Vagina (tissue), 2 donors: ENCODE measurements around the gene TWNK. TPM values are rescaled to one million over a fixed set of nuclear protein-coding genes. Genes with fewer than 3 reads are reported as not detected.
"Not testable (repeated sequence)": the region's sequence is repeated elsewhere in the genome, so short reads cannot be mapped to it uniquely, and the experiment has no call there.

Source experiments
- DNase-seq, 2 donors: peaks; one replicate each; pipeline ENCODE4 v3.0.0-alpha.2; 2017; ENCODE audit errors: extremely low spot score in 2 of 2
- H3K27ac ChIP-seq: fragments of 200-600 bp; sonication (generic); one replicate; pipeline ENCODE4 v1.5.1; 2019
- H3K27me3 ChIP-seq: fragments of 200-600 bp; sonication (generic); one replicate; pipeline ENCODE4 v1.5.1; 2019
- H3K36me3 ChIP-seq, 2 donors: fragments of 200-600 bp; sonication (generic); one replicate each; pipeline ENCODE4 v1.5.1; 2017 to 2019
- H3K4me1 ChIP-seq: fragments of 200-600 bp; sonication (generic); one replicate; pipeline ENCODE4 v1.5.1; 2019
- H3K4me3 ChIP-seq, 2 donors: fragments of 200-600 bp; sonication (generic); 1 replicate in 1 of 2; 2 replicates in 1 of 2; pipeline ENCODE4 v1.5.1; 2016 to 2019
- H3K9me3 ChIP-seq: fragments of 200-600 bp; sonication (generic); one replicate; pipeline ENCODE4 v1.5.1; 2019
- POLR2A ChIP-seq, 2 donors: fragments of 450-650 bp; IDR thresholded peaks; one replicate each; pipeline ENCODE4 v1.6.1; 2017; ENCODE audit warnings: antibody characterized with exemption in 2 of 2, mild to moderate bottlenecking in 2 of 2, moderate library complexity in 2 of 2
- POLR2AphosphoS5 ChIP-seq, 2 donors: sonication (generic); formaldehyde crosslinking; IDR thresholded peaks; one replicate each; pipeline ENCODE4 v1.9.0; 2017; ENCODE audit warnings: antibody characterized with exemption in 2 of 2, mild to moderate bottlenecking in 2 of 2, low read depth in 1 of 2; ENCODE audit not compliant: insufficient read depth in 1 of 2
- intact Hi-C: fragments of 100-400 bp; cut with DNase I; formaldehyde crosslinking; loops from one replicate; pipeline ENCODE4 v1.15.1; 2023
- total RNA-seq: library from RNA; depleted of rRNA; stranded (reverse); fragments of >200 nt; gene quantifications from one replicate; pipeline ENCODE4 v1.2.3, GENCODE V29; 2016
- TF ChIP-seq, protein P1 (sequence below), 3 experiments: fragments of 450-650 bp in 2 of 3; fragments of 200-600 bp in 1 of 3; sonication (generic) in 1 of 3; IDR thresholded peaks; one replicate each; pipeline ENCODE4 v1.5.1; 2017 to 2019; ENCODE audit warnings: antibody characterized with exemption in 3 of 3, mild to moderate bottlenecking in 2 of 3, moderate library complexity in 2 of 3

TWNK gene
- total RNA-seq, 1 donor from 2014 or later: 5.2 TPM

DNA sequence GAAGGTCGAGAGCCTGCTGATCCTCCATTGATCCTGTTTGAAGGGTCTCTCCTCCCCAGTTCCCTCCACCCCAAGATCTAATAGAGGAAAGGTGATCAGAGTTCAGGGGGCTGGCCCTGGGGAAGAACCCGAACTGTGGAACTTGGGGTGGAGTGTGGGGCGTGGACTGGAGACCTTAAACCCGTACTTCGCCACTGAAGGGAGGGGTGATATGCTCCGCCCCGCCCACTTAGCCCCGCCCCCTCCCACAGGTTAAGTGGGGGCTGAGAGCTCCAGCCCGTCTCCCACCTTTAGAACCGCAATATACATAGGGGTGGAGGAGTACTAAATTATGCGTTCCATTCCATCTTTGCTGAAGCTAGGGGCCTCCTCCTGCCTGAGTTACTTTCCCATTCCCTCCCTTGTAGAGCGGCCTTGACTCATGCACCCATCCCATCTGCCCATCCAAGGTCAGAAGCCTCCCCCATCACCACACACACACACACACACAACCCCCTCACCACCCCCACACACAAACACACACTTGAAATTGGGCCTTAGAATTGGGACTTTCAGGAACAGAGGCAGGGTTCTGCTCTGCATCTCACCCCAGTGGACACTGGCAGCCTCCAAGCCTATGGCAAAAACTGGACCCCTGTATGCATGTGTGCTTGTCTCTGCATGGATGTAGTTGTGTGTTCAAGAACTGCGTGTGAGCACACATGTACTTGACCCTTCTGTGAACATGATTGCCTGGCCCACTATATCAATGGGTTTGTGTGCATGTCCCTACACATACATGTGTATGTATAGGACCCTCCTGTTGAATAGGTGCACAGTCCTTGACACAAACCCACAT is 17.0 kb upstream of the TWNK start:
- no peaks in the 10 kb centered on the region for H3K9me3 ChIP-seq
- H3K4me1 ChIP-seq: peaks cover 15% of the 10 kb centered on the region
- H3K36me3 ChIP-seq: peaks cover 0 to 8% of the 10 kb centered on the region in 2 donors
- no peak for TF ChIP-seq POLR2AphosphoS5 (IDR thresholded peaks at IDR 0.05; ENCODE audit: insufficient read depth in 1 of 2, low read depth in 1 of 2)
- TF ChIP-seq POLR2A (IDR thresholded peaks at IDR 0.05): no peak
- TF ChIP-seq, protein P1, sequence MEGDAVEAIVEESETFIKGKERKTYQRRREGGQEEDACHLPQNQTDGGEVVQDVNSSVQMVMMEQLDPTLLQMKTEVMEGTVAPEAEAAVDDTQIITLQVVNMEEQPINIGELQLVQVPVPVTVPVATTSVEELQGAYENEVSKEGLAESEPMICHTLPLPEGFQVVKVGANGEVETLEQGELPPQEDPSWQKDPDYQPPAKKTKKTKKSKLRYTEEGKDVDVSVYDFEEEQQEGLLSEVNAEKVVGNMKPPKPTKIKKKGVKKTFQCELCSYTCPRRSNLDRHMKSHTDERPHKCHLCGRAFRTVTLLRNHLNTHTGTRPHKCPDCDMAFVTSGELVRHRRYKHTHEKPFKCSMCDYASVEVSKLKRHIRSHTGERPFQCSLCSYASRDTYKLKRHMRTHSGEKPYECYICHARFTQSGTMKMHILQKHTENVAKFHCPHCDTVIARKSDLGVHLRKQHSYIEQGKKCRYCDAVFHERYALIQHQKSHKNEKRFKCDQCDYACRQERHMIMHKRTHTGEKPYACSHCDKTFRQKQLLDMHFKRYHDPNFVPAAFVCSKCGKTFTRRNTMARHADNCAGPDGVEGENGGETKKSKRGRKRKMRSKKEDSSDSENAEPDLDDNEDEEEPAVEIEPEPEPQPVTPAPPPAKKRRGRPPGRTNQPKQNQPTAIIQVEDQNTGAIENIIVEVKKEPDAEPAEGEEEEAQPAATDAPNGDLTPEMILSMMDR (IDR thresholded peaks at IDR 0.05): no peak
- no peak overlapping the region for H3K27ac ChIP-seq
- peak overlapping the region; percentile 60 to 72 for H3K4me3 ChIP-seq
- intact Hi-C loops: no loop called here
- DNase-seq: no peak
- H3K27me3 ChIP-seq: no peaks in the 10 kb centered on the region

DNA sequence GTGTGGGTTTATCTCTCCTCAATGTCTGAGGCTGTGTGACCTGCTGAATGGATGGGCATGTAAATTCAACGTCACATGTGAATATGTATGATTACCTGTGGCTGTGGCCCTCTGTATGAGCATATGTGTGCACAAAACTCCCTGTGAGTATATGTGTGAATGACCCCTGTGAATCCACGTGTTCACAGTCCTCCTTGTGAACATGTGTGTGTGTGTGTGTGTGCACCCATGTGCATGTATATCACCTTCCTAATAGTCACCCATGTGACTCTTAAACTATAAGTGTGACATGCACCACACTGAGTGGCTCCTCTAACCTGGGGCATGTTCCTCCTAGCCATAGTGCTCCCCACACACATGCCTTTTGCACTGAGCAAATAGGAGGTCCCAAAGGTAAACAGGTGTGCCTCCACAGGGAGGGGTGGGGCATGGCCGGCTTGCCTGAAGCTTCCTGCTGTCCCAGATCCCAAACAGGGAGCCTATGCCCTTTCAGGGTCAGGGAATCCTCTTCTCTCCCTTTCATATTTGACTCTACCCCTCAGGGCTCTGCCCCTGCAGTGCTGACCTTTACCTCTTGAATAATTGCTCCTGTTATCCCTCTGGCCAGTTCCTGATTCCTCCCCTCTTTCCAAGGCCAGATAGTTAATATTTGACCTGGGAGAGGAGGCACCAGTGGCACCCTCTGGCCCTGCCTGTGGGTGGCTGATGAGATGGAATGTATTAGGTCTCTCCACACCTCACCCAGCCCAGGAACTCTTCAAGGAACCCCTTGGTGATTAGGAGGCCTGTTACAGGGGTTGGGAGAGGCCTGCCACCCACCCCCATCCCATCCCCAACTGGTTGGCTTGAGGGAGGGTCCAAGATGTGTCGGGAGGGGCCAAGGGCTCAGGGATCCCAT is 16.2 kb upstream of the TWNK start:
- no peaks in the 10 kb centered on the region for H3K27me3 ChIP-seq
- H3K36me3 ChIP-seq: no peaks in the 10 kb centered on the region
- no peak overlapping the region for H3K27ac ChIP-seq
- no peaks in the 10 kb centered on the region for H3K9me3 ChIP-seq
- intact Hi-C loops: no loop called here
- no peak for DNase-seq
- H3K4me3 ChIP-seq: no peak overlapping the region
- TF ChIP-seq, protein P1 (IDR thresholded peaks at IDR 0.05): no peak
- TF ChIP-seq POLR2AphosphoS5 (IDR thresholded peaks at IDR 0.05; ENCODE audit: insufficient read depth in 1 of 2, low read depth in 1 of 2): no peak
- TF ChIP-seq POLR2A (IDR thresholded peaks at IDR 0.05): no peak
- H3K4me1 ChIP-seq: peaks cover 15% of the 10 kb centered on the region

- TF ChIP-seq POLR2AphosphoS5 (IDR thresholded peaks at IDR 0.05; ENCODE audit: insufficient read depth in 1 of 2, low read depth in 1 of 2) (no peak), POLR2A (IDR thresholded peaks at IDR 0.05) (no peak)
- TF ChIP-seq, protein P1 (IDR thresholded peaks at IDR 0.05): no peak
- no peak overlapping the region for H3K27ac ChIP-seq
- peaks cover 15% of the 10 kb centered on the region for H3K4me1 ChIP-seq
- no peaks in the 10 kb centered on the region for H3K27me3 ChIP-seq
- intact Hi-C loops: no loop called here
- H3K4me3 ChIP-seq: no peak overlapping the region
- H3K36me3 ChIP-seq: no peaks in the 10 kb centered on the region
- H3K9me3 ChIP-seq: no peaks in the 10 kb centered on the region
- no peak for DNase-seq
Measured at GRCh38 chr10:100972115-100972903, 15.0 kb upstream of the TWNK start.

- no peaks in the 10 kb centered on the region for H3K36me3 ChIP-seq
Measured at GRCh38 chr10:100972904-100973535, 14.3 kb upstream of the TWNK start.

DNA sequence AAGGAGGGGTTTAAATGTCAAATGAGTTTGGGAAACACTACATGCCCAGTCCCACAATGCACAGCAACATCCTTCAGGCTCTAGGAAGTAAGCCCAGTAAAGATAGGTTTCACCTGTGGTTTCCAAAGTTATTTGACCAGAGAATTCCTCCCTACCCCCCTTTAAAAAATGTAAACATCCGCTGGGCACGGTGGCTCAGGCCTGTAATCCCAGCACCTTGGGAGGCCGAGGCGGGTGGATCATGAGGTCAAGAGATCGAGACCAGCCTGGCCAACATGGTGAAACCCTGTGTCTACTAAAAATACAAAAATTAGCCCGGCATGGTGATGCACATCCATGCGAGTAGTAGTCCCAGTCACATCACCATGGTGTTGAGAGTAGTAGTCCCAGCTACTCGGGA is 11.9 kb upstream of the TWNK start:
- H3K9me3 ChIP-seq, H3K4me3 ChIP-seq, H3K36me3 ChIP-seq, H3K27ac ChIP-seq, H3K27me3 ChIP-seq, H3K4me1 ChIP-seq, intact Hi-C loops: not testable (repeated sequence)
- peak in 1 of 2 donors; percentile 16 for DNase-seq

More at GRCh38 chr10:100972904-100973535, 14.3 kb upstream of the TWNK start:
- Histone ChIP-seq H3K27me3 (no peaks in the 10 kb centered on the region), H3K27ac (no peak overlapping the region), H3K4me1 (peaks cover 15% of the 10 kb centered on the region), H3K4me3 (no peak overlapping the region), H3K9me3 (no peaks in the 10 kb centered on the region)
- DNase-seq: peak in 1 of 2 donors; percentile 82
- intact Hi-C loops: no loop called here
- no peak for TF ChIP-seq POLR2A (IDR thresholded peaks at IDR 0.05)
- TF ChIP-seq, protein P1 (IDR thresholded peaks at IDR 0.05): no peak
- TF ChIP-seq POLR2AphosphoS5 (IDR thresholded peaks at IDR 0.05; ENCODE audit: insufficient read depth in 1 of 2, low read depth in 1 of 2): no peak
